ENCODE data around the gene HNRNPF. TPM values are rescaled to one million over a fixed set of nuclear protein-coding genes. Genes with fewer than 3 reads are reported as not detected.

HNRNPF gene
- total RNA-seq, 1 donor from 2014 or later, result 503 TPM

DNA sequence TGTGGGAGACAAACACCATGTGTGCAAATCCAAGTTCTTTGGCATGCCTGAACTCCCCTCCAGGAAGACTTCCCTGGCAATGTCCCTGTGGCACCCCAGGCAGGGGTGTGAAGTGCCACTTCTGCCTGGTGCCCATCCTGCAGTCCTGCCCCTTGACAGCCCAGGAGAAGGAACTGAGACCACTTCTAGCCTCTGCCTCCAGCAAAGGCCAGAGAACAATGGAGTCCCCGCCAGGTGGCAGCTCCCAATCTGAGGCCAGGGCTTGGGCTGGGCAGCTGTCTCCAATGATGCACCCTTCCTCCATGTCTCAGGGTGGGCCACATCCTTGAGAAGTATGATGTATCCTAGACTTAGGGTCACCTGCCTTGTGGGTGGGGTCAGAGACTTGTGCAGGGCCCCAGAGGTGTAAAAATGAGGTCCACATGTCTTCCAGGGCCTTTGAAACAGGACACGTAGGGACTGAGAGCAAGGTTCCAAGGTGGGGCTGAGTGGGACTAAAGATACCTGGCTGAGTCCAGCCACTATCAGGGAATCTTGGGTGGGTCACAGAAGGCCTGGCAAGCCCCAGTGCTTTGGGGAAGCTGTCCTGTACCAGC is 32.1 kb downstream of the HNRNPF start:
- peaks cover 2% of the 10 kb centered on the region for H3K27me3 Mint-ChIP-seq (ENCODE audit: low read depth)
- intact Hi-C loops (cut with micrococcal nuclease), result no loop called here
- H3K36me3 Mint-ChIP-seq (ENCODE audit: low read depth), result no peaks in the 10 kb centered on the region
- H3K27ac Mint-ChIP-seq, result no peak overlapping the region
- H3K4me3 Mint-ChIP-seq (ENCODE audit: low read depth), result no peak overlapping the region
- no peak for DNase-seq (ENCODE audit: low spot score)
- peaks cover 2% of the 10 kb centered on the region for H3K4me1 Mint-ChIP-seq (ENCODE audit: low read depth)
- H3K9me3 Mint-ChIP-seq, result no peaks in the 10 kb centered on the region

DNA sequence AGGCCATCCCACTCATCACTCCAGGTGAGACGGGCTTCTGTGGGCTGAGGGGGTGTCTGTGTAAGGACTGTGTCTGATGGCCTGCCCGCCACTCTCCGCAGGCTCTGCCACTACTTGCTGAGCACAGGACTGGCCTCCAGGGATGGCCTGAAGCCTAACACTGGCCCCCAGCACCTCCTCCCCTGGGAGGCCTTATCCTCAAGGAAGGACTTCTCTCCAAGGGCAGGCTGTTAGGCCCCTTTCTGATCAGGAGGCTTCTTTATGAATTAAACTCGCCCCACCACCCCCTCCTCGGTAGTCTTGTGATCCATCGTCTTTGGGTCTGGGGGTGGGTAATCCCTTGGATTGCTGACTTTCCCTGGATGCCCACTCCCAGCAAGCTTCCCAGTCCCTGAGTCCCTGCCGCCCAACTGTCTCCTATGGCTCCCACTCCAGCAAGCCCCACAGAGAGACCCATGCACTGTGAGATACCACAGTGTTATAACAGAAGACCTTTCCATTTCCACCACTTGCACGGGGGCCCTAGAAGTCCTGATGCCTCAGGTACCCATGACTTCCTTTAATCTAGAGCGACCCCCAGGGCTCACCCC is 32.8 kb downstream of the HNRNPF start:
- no peaks in the 10 kb centered on the region for H3K36me3 Mint-ChIP-seq (ENCODE audit: low read depth)

DNA sequence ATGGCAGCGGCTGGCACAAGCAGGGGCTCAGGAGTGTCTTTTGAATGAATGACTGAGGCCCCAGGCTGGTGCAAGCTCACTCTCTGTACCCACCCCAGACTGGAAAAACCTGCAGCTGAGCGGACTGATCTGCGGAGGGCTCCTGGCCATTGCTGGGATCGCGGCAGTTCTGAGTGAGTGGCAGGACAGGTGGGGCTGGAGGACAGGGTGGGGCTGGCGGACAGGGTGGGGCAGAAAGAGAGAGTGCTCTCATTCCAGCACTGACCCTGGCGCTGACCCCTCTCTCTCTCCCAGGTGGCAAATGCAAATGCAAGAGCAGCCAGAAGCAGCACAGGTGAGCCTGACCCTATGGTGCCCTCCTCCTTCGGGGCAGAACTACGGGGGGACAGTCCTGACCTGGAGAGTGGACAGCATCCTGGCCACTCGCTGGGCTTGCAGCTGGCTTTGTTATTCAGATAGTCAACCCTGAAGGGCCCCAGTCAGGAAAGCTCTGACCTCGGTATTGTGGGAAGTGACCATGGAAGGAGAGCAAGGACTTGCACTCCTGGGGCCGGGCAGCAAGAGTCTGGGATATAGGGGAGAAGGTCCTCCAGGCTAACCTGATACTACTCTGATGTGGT is 33.5 kb downstream of the HNRNPF start:
- Mint-ChIP-seq H3K4me1 (ENCODE audit: low read depth) (peaks cover 2% of the 10 kb centered on the region), H3K27ac (no peak overlapping the region), H3K4me3 (ENCODE audit: low read depth) (no peak overlapping the region), H3K9me3 (no peaks in the 10 kb centered on the region), H3K36me3 (ENCODE audit: low read depth) (no peaks in the 10 kb centered on the region), H3K27me3 (ENCODE audit: low read depth) (peaks cover 2% of the 10 kb centered on the region)
- intact Hi-C loops (cut with micrococcal nuclease), result no loop called here
- DNase-seq (ENCODE audit: low spot score), result no peak

More for the DNA sequence above, 32.8 kb downstream of the HNRNPF start:
- Mint-ChIP-seq H3K4me3 (ENCODE audit: low read depth) (no peak overlapping the region), H3K27ac (no peak overlapping the region), H3K27me3 (ENCODE audit: low read depth) (peaks cover 2% of the 10 kb centered on the region), H3K4me1 (ENCODE audit: low read depth) (peaks cover 2% of the 10 kb centered on the region), H3K9me3 (no peaks in the 10 kb centered on the region)
- intact Hi-C loops (cut with micrococcal nuclease), result no loop called here
- DNase-seq (ENCODE audit: low spot score), result no peak

DNA sequence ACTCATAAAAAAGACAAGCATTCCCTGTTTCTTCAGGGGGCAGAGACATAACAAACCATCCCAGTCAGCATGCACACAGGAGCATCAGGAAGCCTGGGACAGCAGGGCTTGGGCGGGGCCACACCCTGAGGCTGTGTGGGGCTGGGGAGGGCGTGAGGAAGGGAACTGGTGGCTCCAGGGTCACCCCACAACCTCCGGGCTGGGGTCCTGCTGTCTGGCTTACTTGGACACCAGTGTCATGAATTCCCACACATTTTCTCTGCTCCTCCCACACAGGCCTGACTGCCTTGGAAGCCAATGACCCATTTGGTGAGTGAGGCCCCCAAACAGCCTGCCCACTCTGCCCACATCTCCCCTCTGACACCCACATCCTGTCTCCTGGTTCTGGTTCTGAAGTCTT is 34.8 kb downstream of the HNRNPF start:
- Mint-ChIP-seq H3K27ac (no peak overlapping the region), H3K27me3 (ENCODE audit: low read depth) (peaks cover 2% of the 10 kb centered on the region), H3K9me3 (no peaks in the 10 kb centered on the region), H3K36me3 (ENCODE audit: low read depth) (no peaks in the 10 kb centered on the region), H3K4me1 (ENCODE audit: low read depth) (peaks cover 2% of the 10 kb centered on the region), H3K4me3 (ENCODE audit: low read depth) (no peak overlapping the region)
- DNase-seq (ENCODE audit: low spot score), result no peak
- intact Hi-C loops (cut with micrococcal nuclease), result no loop called here

DNA sequence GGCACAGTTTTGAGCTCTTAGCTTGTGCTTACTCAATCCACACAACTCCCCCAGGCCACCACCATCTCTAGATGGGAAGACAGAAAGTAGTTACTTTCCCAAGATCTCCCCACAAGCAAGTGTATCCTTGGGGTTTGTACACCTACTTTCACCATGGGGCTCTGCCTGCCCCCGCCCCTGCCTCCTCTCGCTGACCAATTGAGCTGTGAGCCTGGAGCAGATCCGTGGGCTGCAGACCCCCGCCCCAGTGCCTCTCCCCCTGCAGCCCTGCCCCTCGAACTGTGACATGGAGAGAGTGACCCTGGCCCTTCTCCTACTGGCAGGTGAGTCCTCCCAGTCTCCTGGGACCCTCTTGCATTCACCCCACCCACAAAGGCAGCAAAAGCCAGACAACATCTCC is 35.5 kb downstream of the HNRNPF start:
- no peaks in the 10 kb centered on the region for H3K36me3 Mint-ChIP-seq (ENCODE audit: low read depth)
- H3K4me3 Mint-ChIP-seq (ENCODE audit: low read depth), result no peak overlapping the region
- no peaks in the 10 kb centered on the region for H3K9me3 Mint-ChIP-seq
- H3K27me3 Mint-ChIP-seq (ENCODE audit: low read depth), result peaks cover 2% of the 10 kb centered on the region
- DNase-seq (ENCODE audit: low spot score), result no peak
- intact Hi-C loops (cut with micrococcal nuclease), result no loop called here
- H3K27ac Mint-ChIP-seq, result no peak overlapping the region
- peaks cover 2% of the 10 kb centered on the region for H3K4me1 Mint-ChIP-seq (ENCODE audit: low read depth)

DNA sequence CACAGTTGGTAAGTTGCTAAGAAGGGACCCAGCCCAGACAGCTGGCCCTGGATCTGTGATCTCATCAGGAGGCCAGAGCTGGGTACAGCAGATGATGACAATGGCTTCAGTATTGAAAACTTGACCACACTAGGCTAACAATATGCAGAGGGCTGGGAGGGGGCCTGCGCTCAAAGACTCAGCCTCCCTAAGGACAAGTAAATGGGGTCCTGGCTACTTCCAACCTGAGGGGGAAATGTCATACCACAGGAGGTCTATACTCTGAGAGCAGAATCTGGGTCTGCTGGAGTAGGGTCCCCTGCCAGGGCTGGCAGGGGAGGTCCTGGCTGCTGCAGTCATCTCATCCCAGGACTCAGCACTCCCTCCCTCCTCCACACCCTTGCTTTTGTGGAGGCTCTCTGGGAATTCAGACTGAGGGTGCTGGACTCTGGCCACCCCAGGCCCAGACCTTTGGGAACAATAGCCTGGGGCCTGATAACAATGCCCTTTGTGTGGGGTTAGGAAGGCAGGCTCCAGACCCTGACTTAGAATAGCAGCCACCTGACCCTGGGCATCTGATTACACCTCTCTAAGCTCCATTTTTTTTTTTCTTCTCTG is 36.1 kb downstream of the HNRNPF start:
- H3K9me3 Mint-ChIP-seq, result no peaks in the 10 kb centered on the region
- H3K4me3 Mint-ChIP-seq (ENCODE audit: low read depth), result no peak overlapping the region
- no peak for DNase-seq (ENCODE audit: low spot score)
- H3K27me3 Mint-ChIP-seq (ENCODE audit: low read depth), result peaks cover 2% of the 10 kb centered on the region
- intact Hi-C loops (cut with micrococcal nuclease), result no loop called here
- peaks cover 2% of the 10 kb centered on the region for H3K4me1 Mint-ChIP-seq (ENCODE audit: low read depth)
- H3K36me3 Mint-ChIP-seq (ENCODE audit: low read depth), result no peaks in the 10 kb centered on the region
- no peak overlapping the region for H3K27ac Mint-ChIP-seq

DNA sequence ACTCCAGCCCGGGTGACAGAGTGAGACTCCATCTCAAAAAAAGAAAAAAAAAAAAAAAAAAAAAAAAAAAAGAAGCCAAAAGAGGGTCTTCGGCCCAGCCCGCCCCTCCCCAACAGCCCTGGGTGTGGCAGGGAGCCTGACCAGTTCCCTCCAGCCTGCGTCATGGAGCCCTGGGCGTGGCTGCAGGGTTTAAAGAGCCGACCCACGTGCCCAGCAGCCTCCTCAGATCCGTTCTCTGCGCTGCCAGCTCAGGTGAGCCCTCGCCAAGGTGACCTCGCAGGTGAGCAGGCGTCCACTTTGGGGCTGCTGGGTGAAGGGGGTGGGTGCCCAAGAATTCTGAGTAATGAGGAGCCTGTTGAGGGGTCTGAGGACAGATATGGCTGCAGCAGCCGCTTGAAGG is 37.6 kb downstream of the HNRNPF start, which contains the start of gene FXYD4:
TSS of gene FXYD4 (plus strand) at position 219 of the 400 bp plus-strand sequence. CDS start 2,111 bp downstream, outside the sequence.
- intact Hi-C loops (cut with micrococcal nuclease), result no loop called here
- Mint-ChIP-seq H3K36me3 (ENCODE audit: low read depth) (no peaks in the 10 kb centered on the region), H3K4me3 (ENCODE audit: low read depth) (no peak within 1 kb of the TSS), H3K9me3 (no peaks in the 10 kb centered on the region), H3K4me1 (ENCODE audit: low read depth) (peaks cover 2% of the 10 kb centered on the region), H3K27me3 (ENCODE audit: low read depth) (peaks cover 2% of the 10 kb centered on the region), H3K27ac (no peak within 1 kb of the TSS)
- DNase-seq (ENCODE audit: low spot score), result no peak

DNA sequence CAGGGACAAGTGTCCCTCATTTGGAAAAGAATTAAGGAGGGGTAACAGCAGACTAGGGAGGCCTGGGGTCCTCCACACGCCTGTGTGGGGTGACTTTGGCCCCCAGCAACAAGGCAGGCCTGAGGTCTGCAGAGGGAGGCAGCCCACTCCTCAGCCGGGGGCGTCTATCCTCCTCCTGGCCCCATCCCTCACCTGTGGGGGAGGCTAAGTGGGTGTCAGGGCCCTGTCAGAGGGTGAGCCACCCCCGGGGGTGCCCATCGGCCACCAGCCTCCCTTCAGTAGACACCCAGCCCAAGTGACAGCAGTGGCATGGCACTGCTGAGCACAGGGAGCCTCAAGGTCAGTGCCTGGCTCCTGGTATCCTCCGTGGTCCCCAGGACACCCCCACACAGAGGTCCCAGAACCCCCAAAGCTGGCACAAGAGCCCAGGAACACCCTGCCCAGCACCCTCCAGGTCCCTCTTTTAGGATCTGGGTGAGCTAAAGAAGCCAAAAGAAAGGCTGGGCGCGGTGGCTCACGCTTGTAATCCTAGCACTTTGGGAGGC is 38.2 kb downstream of the HNRNPF start:
- Mint-ChIP-seq H3K36me3 (ENCODE audit: low read depth) (no peaks in the 10 kb centered on the region), H3K4me3 (ENCODE audit: low read depth) (no peak overlapping the region), H3K27me3 (ENCODE audit: low read depth) (peaks cover 2% of the 10 kb centered on the region), H3K27ac (no peak overlapping the region), H3K9me3 (no peaks in the 10 kb centered on the region), H3K4me1 (ENCODE audit: low read depth) (peaks cover 2% of the 10 kb centered on the region)
- no peak for DNase-seq (ENCODE audit: low spot score)
- intact Hi-C loops (cut with micrococcal nuclease), result no loop called here

DNA sequence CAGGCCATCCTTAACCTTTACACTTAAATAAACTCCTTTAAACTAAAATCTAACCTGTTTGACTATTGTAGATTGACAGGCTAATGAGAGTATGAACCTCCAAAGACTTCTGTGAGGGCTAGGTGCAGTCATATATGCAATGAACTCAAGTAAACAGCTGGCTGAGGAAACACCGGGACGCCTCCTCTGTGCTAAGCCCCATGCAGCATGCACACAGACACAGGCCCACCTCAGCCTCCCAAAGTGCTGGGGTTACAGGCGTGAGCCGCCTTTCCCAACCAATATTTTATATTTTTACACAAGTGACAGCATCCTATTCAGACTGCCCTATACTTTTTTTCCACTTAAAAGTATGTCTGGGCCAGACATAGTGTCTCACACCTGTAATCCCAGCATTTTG is 39.1 kb downstream of the HNRNPF start:
- peaks cover 2% of the 10 kb centered on the region for H3K27me3 Mint-ChIP-seq (ENCODE audit: low read depth)
- no peaks in the 10 kb centered on the region for H3K9me3 Mint-ChIP-seq
- H3K27ac Mint-ChIP-seq, result no peak overlapping the region
- DNase-seq (ENCODE audit: low spot score), result no peak
- H3K4me1 Mint-ChIP-seq (ENCODE audit: low read depth), result peaks cover 2% of the 10 kb centered on the region
- no peaks in the 10 kb centered on the region for H3K36me3 Mint-ChIP-seq (ENCODE audit: low read depth)
- no peak overlapping the region for H3K4me3 Mint-ChIP-seq (ENCODE audit: low read depth)
- intact Hi-C loops (cut with micrococcal nuclease), result no loop called here

DNA sequence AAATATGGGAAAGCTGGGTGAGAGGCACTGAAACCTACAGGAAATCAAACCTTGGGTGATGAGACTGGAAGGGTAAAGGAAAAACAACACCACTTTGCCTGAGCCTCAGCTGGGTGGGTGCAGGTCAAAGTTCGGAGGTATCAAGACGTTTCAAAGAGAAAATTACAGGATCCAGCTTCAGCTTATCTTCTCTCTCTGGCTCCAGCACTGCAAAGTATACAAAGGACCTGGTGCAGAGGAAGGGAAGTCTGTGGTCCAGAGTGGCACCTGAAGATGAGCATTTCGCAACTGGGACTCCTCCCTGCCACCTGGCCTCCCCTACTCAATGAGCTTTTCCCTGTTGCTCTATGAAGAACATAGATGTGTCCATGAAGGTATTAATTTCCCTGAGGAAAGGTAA is 44.0 kb downstream of the HNRNPF start:
- intact Hi-C loops (cut with micrococcal nuclease), result no loop called here
- DNase-seq (ENCODE audit: low spot score), result no peak
- Mint-ChIP-seq H3K27me3 (ENCODE audit: low read depth) (no peaks in the 10 kb centered on the region), H3K27ac (no peak overlapping the region), H3K9me3 (no peaks in the 10 kb centered on the region), H3K4me3 (ENCODE audit: low read depth) (no peak overlapping the region), H3K36me3 (ENCODE audit: low read depth) (peaks cover 12% of the 10 kb centered on the region), H3K4me1 (ENCODE audit: low read depth) (peaks cover 19% of the 10 kb centered on the region)

DNA sequence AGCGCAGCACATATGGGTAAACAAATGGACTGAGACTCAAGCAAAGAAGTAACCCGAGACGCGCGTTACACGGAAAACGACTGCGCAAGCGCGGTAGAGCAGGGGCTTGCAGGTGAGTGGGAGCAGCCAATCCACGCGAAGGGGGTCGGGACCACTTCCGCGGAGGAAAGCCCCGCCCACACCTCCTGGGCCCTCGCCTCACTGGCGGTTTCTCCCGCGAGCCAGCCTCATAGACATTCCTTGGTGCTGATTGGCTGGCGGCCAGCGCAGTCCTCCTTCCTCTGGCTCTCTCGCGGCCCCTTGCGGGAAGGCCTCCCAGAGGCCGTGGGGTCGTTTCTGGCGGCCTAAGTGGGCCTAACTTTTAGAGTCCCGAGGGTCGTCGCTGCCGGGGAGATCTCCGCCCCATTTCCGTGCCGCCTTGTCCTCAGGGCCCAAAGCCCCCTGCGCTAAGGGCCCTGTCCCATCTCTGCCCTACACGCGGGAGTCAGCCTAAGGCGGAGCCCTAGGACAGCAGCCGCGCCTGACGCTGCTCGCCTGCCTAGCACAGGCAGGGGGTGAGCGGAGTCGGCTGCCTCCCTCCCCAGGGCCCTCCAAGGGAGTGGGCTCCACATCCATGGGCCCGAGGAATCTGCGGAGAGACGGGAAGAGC is 46.7 kb downstream of the HNRNPF start:
- intact Hi-C loops (cut with micrococcal nuclease), result loop anchor here (1.0 to 5.0 kb wide), 3 partner anchors 35 to 579 kb away; no protein-coding TSS in a partner anchor
- H3K4me1 Mint-ChIP-seq (ENCODE audit: low read depth), result peaks cover 20% of the 10 kb centered on the region

DNA sequence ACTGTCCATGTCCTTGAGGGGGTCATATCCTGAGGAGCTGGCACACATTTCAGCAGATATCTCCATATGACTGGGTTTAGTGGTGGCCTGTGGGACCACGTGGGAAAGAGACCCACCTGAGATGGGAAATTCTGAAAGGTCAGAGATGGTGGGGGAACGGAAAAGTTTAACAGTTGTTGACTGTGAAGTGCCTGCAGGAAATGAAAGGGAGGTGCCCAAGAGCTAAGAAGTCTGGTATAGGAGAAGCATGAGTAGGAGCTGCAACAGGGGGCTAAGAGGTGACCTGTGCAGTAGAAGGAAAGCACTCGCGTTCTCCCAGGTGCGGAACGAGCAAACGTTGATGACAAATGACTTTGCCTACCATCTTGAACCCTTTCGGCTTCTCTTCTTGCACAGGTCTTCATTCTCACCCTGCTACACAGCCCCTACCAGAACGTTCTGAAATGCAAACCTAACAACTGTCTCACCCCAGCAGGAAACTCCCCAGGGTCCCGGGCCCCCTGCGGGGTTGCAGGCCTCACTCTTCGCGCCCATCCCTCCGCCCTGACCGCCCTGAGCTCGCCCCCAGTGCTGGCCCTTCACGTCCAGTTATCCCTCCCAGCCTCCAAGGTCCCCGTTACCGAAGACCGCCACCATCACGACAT is 47.3 kb downstream of the HNRNPF start:
- Mint-ChIP-seq H3K36me3 (ENCODE audit: low read depth) (peaks cover 13% of the 10 kb centered on the region), H3K27ac (peak overlapping the region; percentile 97), H3K9me3 (no peaks in the 10 kb centered on the region), H3K4me1 (ENCODE audit: low read depth) (peaks cover 21% of the 10 kb centered on the region), H3K27me3 (ENCODE audit: low read depth) (no peaks in the 10 kb centered on the region), H3K4me3 (ENCODE audit: low read depth) (peak overlapping the region; percentile 97)
- intact Hi-C loops (cut with micrococcal nuclease), result loop anchor here (1.0 to 5.0 kb wide), 4 partner anchors 36 to 578 kb away; no protein-coding TSS in a partner anchor
- no peak for DNase-seq (ENCODE audit: low spot score)

More for the DNA sequence above, 46.7 kb downstream of the HNRNPF start:
- Mint-ChIP-seq H3K9me3 (no peaks in the 10 kb centered on the region), H3K36me3 (ENCODE audit: low read depth) (peaks cover 13% of the 10 kb centered on the region), H3K27ac (peak overlapping the region; percentile 97), H3K27me3 (ENCODE audit: low read depth) (no peaks in the 10 kb centered on the region), H3K4me3 (ENCODE audit: low read depth) (peak overlapping the region; percentile 97)
- peak; percentile 97 for DNase-seq (ENCODE audit: low spot score)

Data from activated T-helper 2 cell treated with anti-CD3 and anti-CD28 coated beads, Interferon-gamma antibody, Interleukin-2, Interleukin-4, amounts not matched to agents 10 μg/mL and 5 μg/mL and 100 μg/mL, durations not matched to agents 14 hours and 24 hours and 36 hours (primary cell).